SK-N-SH (cell line): Measurements from ENCODE around the gene FIGN. TPM values are rescaled to one million over a fixed set of nuclear protein-coding genes. Genes with fewer than 3 reads are reported as not detected.

Experiments
- CTCF ChIA-PET: fragments of 300-600, 350-600 bp; formaldehyde crosslinking; extraction: SDS; loops from one replicate; lab custom pipeline; 2021; lab: Yijun Ruan, JAX
- POLR2A ChIA-PET: fragments of 350-600 bp; sonication (Branson Sonifier 250); formaldehyde crosslinking; extraction: SDS; loops from one replicate; lab custom pipeline; 2020; ENCODE audit warnings: antibody characterized with exemption, inconsistent platforms; lab: Yijun Ruan, JAX
- DNase-seq: peaks from one replicate; pipeline ENCODE4 v3.0.0; 2012
- H2AFZ ChIP-seq: fragments of 200-600 bp; sonication (generic); 2 replicates; pipeline ENCODE4 v1.8.1; 2016; ENCODE audit warnings: antibody characterized with exemption, mild to moderate bottlenecking, low read depth
- H3F3A ChIP-seq: fragments of 200-600 bp; sonication (generic); replicated peaks from 2 replicates; pipeline ENCODE3; 2016; ENCODE audit warnings: antibody characterized with exemption, mild to moderate bottlenecking; ENCODE audit not compliant: insufficient read depth
- H3K27ac ChIP-seq, 2 experiments: fragments of 200-500 bp in 1 of 2; fragments of 200-600 bp in 1 of 2; sonication (Bioruptor generic) in 1 of 2; sonication (generic), shearing (Covaris generic) in 1 of 2; 2 replicates each; pipeline versions ENCODE4 v1.5.1 to v1.6.1; 2014 to 2016; ENCODE audit warnings: low read depth in 2 of 2, inconsistent platforms in 1 of 2, low read length in 1 of 2, mild to moderate bottlenecking in 1 of 2, mixed read lengths in 1 of 2
- H3K27me3 ChIP-seq: fragments of 200-600 bp; sonication (generic), shearing (Covaris generic); 2 replicates; pipeline ENCODE4 v1.6.1; 2016; ENCODE audit warnings: mixed run types; ENCODE audit not compliant: insufficient read depth
- H3K36me3 ChIP-seq, 2 experiments: fragments of 200-500 bp in 1 of 2; fragments of 200-600 bp in 1 of 2; sonication (Bioruptor generic) in 1 of 2; sonication (generic) in 1 of 2; replicated peaks in 1 of 2; 2 replicates each; pipeline versions ENCODE3 to v1.5.1; 2014 to 2016; ENCODE audit warnings: low read length in 1 of 2, mild to moderate bottlenecking in 1 of 2; ENCODE audit not compliant: insufficient read depth in 2 of 2, control insufficient read depth in 1 of 2
- H3K4me1 ChIP-seq, 2 experiments: fragments of 200-500 bp in 1 of 2; fragments of 200-600 bp in 1 of 2; sonication (Bioruptor generic) in 1 of 2; sonication (generic), shearing (Covaris generic) in 1 of 2; 2 replicates each; pipeline versions ENCODE4 v1.5.1 to v1.6.1; 2014 to 2016; ENCODE audit warnings: low read depth in 1 of 2, low read length in 1 of 2, mixed run types in 1 of 2; ENCODE audit not compliant: insufficient read depth in 2 of 2, control insufficient read depth in 1 of 2
- H3K4me2 ChIP-seq: fragments of 200-600 bp; sonication (generic), shearing (Covaris generic); 2 replicates; pipeline ENCODE4 v1.6.1; 2017; ENCODE audit warnings: mixed run types
- H3K4me3 ChIP-seq, 2 experiments: fragments of 200-500 bp in 1 of 2; fragments of 200-600 bp in 1 of 2; sonication (Bioruptor generic) in 1 of 2; sonication (generic), shearing (Covaris generic) in 1 of 2; 2 replicates each; pipeline versions ENCODE4 v1.5.1 to v1.8.1; 2014 to 2016; ENCODE audit warnings: low read depth in 2 of 2, inconsistent platforms in 1 of 2, low read length in 1 of 2, mild to moderate bottlenecking in 1 of 2, mixed read lengths in 1 of 2, moderate library complexity in 1 of 2
- H3K79me2 ChIP-seq: fragments of 200-600 bp; sonication (generic); 2 replicates; pipeline ENCODE4 v1.8.1; 2017; ENCODE audit warnings: mild to moderate bottlenecking; ENCODE audit not compliant: insufficient read depth
- H3K9ac ChIP-seq: fragments of 200-600 bp; sonication (generic); 2 replicates; pipeline ENCODE4 v1.6.1; 2017; ENCODE audit warnings: mixed run types
- H3K9me2 ChIP-seq: fragments of 200-600 bp; sonication (generic); 2 replicates; pipeline ENCODE4 v1.6.1; 2017; ENCODE audit warnings: mixed run types
- H3K9me3 ChIP-seq: fragments of 200-600 bp; sonication (generic); 2 replicates; pipeline ENCODE4 v1.6.1; 2017; ENCODE audit warnings: mixed run types, mild to moderate bottlenecking, moderate library complexity
- H4K20me1 ChIP-seq: fragments of 200-600 bp; sonication (generic); 2 replicates; pipeline ENCODE4 v1.6.1; 2017; ENCODE audit warnings: mild to moderate bottlenecking, mixed run types; ENCODE audit not compliant: insufficient read depth
- CTCF ChIP-seq: fragments of 200-600 bp; sonication (generic); IDR thresholded peaks from 2 replicates; pipeline ENCODE4 v1.6.1; 2017; ENCODE audit warnings: antibody characterized with exemption, mild to moderate bottlenecking, moderate library complexity
- ELF1 ChIP-seq: IDR thresholded peaks from 2 replicates; pipeline ENCODE4 v1.4.0; 2012
- EP300 ChIP-seq, 2 experiments: IDR thresholded peaks; 2 replicates each; pipeline versions ENCODE4 v1.4.0 to v1.6.1; 2012; ENCODE audit warnings: borderline replicate concordance in 1 of 2, low read depth in 1 of 2, low read length in 1 of 2
- MAX ChIP-seq: IDR thresholded peaks from 2 replicates; pipeline ENCODE4 v1.4.0; 2012; ENCODE audit warnings: low read depth
- MXI1 ChIP-seq: IDR thresholded peaks from 2 replicates; pipeline ENCODE4 v1.6.1; 2012; ENCODE audit warnings: mild to moderate bottlenecking, low read depth, low read length, improper control_type of control experiment
- NFIC ChIP-seq: IDR thresholded peaks from 2 replicates; pipeline ENCODE4 v1.4.0; 2012; ENCODE audit warnings: borderline replicate concordance
- POLR2AphosphoS5 ChIP-seq: IDR thresholded peaks from 2 replicates; pipeline ENCODE4 v1.6.1; 2012; ENCODE audit warnings: low read depth, low read length
- RCOR1 ChIP-seq: fragments of 150-350 bp; IDR thresholded peaks from 2 replicates; pipeline ENCODE4 v1.6.1; 2017; ENCODE audit warnings: antibody characterized with exemption, low read length
- RFX5 ChIP-seq: IDR thresholded peaks from 2 replicates; pipeline ENCODE4 v1.6.1; 2012; ENCODE audit warnings: mild to moderate bottlenecking, improper control_type of control experiment, low read length
- SMC3 ChIP-seq: IDR thresholded peaks from 2 replicates; pipeline ENCODE4 v1.6.1; 2012; ENCODE audit warnings: low read depth, low read length, improper control_type of control experiment
- TAF1 ChIP-seq: IDR thresholded peaks from 2 replicates; pipeline ENCODE4 v1.6.1; 2012; ENCODE audit warnings: low read depth, mild to moderate bottlenecking, low read length, moderate library complexity, borderline replicate concordance
- TEAD4 ChIP-seq: IDR thresholded peaks from 2 replicates; pipeline ENCODE4 v1.4.0; 2012; ENCODE audit warnings: mild to moderate bottlenecking, borderline replicate concordance; ENCODE audit not compliant: insufficient read depth
- YY1 ChIP-seq: IDR thresholded peaks from 2 replicates; pipeline ENCODE4 v1.4.0; 2012; ENCODE audit warnings: low read depth, mild to moderate bottlenecking
- ZBTB33 ChIP-seq: IDR thresholded peaks from 2 replicates; pipeline ENCODE4 v1.4.0; 2012; ENCODE audit warnings: low read depth, borderline replicate concordance
- WGBS: methylation state at CpG from one replicate; pipeline ENCODE4 v1.1.6; 2017; ENCODE audit warnings: low lambda C conversion rate; 5-methylcytosine and 5-hydroxymethylcytosine counted together
- polyA plus RNA-seq, 3 experiments: library from polyadenylated mRNA; depleted of rRNA; stranded (reverse); fragments of >200 nt; gene quantifications; 2 replicates each; pipeline ENCODE4 v1.2.3, GENCODE V29; 2012
- TF ChIP-seq, protein P1 (sequence below): IDR thresholded peaks from 2 replicates; pipeline ENCODE4 v1.4.0; 2012; ENCODE audit warnings: low read depth, borderline replicate concordance

The FIGN gene
- polyA plus RNA-seq, 1 of the 3 experiments (the other 2 are of a cell fraction) = 0.74 TPM

DNA sequence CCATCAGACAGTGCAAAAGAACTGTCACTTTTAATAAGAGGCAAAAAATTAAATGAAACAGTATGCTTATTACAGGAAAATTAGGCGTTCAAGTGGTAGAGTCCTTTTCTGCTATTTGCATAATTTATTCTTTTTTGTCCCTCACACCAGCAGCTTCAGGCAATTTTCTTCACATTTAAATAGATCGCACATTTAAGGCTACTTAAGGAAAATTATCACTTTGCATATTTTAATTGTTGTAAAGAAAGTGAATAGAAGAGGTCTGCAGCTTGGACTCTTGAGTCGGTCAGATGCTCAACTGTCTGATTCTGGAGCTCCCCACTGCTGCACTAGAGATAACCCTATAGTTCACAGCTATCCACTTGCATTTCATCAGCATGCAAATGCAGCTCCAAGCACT, 141.3 kb downstream of the FIGN start (continued):
- TF ChIP-seq CTCF = no peak
- TF ChIP-seq, all 33 proteins: peak for 0

- Histone ChIP-seq H3K36me3 (no peaks in the 10 kb centered on the region), H3K9me2 (no peaks in the 10 kb centered on the region), H3K9ac (no peak overlapping the region), H3K27me3 (no peaks in the 10 kb centered on the region), H3K9me3 (no peaks in the 10 kb centered on the region), H3K4me1 (peaks cover 0 to 8% of the 10 kb centered on the region in 2 experiments; a peak in 2 of 4 replicates), H3F3A (no peaks in the 10 kb centered on the region), H3K4me3 (no peak overlapping the region), H2AFZ (0 out of 2 replicates have a peak overlapping the region, but pooled peaks have one; percentile 31), H3K79me2 (no peaks in the 10 kb centered on the region), H3K4me2 (no peak overlapping the region), H3K27ac (no peak overlapping the region), H4K20me1 (no peaks in the 10 kb centered on the region)
- no peak for TF ChIP-seq EP300 (IDR thresholded peaks at IDR 0.05; ENCODE audit: borderline replicate concordance in 1 of 2, low read depth in 1 of 2, low read length in 1 of 2)
- TF ChIP-seq RFX5 = no peak
- TF ChIP-seq NFIC = no peak
- TF ChIP-seq CTCF = no peak
- TF ChIP-seq TEAD4 = no peak
- no peak for TF ChIP-seq RCOR1
- TF ChIP-seq, protein P1, sequence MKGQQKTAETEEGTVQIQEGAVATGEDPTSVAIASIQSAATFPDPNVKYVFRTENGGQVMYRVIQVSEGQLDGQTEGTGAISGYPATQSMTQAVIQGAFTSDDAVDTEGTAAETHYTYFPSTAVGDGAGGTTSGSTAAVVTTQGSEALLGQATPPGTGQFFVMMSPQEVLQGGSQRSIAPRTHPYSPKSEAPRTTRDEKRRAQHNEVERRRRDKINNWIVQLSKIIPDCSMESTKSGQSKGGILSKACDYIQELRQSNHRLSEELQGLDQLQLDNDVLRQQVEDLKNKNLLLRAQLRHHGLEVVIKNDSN = no peak
- no peak for TF ChIP-seq SMC3
- no peak for TF ChIP-seq TAF1
- no peak for TF ChIP-seq YY1
- TF ChIP-seq ZBTB33 = no peak
- TF ChIP-seq ELF1 = no peak
- TF ChIP-seq MAX = no peak
- no peak for TF ChIP-seq MXI1
- no peak for TF ChIP-seq POLR2AphosphoS5
- 91% methylated on average over 6 of the region's 6 CpGs for WGBS
- POLR2A ChIA-PET = no interaction called here
- CTCF ChIA-PET = interaction anchor here (0.7 to 1.2 kb wide), 3 partner anchors 9 to 30 kb away, joined by 3 to 5 read pairs (median 4); no protein-coding TSS in a partner anchor
- no peak for DNase-seq
These were observed 141.8 kb downstream of the FIGN start for GRCh38 chr2:163593982-163594381.
